ENCODE results near the gene FTCD.
"Not testable (repeated sequence)": the region's sequence is repeated elsewhere in the genome, so short reads cannot be mapped to it uniquely, and the experiment has no call there.

The FTCD gene

GRCh38 chr21:46155514-46156377 is at the start of gene FTCD:
TSS of gene FTCD (minus strand) at chr21:46155579. CDS start at chr21:46155523, 56 bp downstream.
- no peak within 1 kb of the TSS for H3K4me3 ChIP-seq (ENCODE audit: low read depth, low read length)
- no peak for DNase-seq (ENCODE audit: low read depth, low spot score)
- ChIA-PET CTCF (interaction anchor here (0.7 to 3.0 kb wide), 2 partner anchors 13 to 35 kb away, joined by 6 to 10 read pairs; no protein-coding TSS in a partner anchor), POLR2A (no interaction called here)
- no peak for TF ChIP-seq CTCF (IDR thresholded peaks at IDR 0.05; ENCODE audit: insufficient read depth, low read length, missing control alignments)

GRCh38 chr21:46205166-46205565 is 49.8 kb upstream of the FTCD start:
- TF ChIP-seq CTCF (IDR thresholded peaks at IDR 0.05; ENCODE audit: insufficient read depth, low read length, missing control alignments) = no peak
- ChIA-PET POLR2A (no interaction called here), CTCF (no interaction called here)
- no peak for DNase-seq (ENCODE audit: low read depth, low spot score)
- H3K4me3 ChIP-seq (ENCODE audit: low read depth, low read length) = no peak overlapping the region

- CTCF ChIA-PET = no interaction called here
- no peak overlapping the region for H3K4me3 ChIP-seq (ENCODE audit: low read depth, low read length)
- POLR2A ChIA-PET = no interaction called here
- DNase-seq (ENCODE audit: low read depth, low spot score) = no peak
- no peak for TF ChIP-seq CTCF (IDR thresholded peaks at IDR 0.05; ENCODE audit: insufficient read depth, low read length, missing control alignments)
Observed at GRCh38 chr21:46203203-46203600, 47.8 kb upstream of the FTCD start.

- ChIA-PET CTCF (no interaction called here), POLR2A (no interaction called here)
- DNase-seq (ENCODE audit: low read depth, low spot score) = no peak
- H3K4me3 ChIP-seq (ENCODE audit: low read depth, low read length) = no peak overlapping the region
- TF ChIP-seq CTCF (IDR thresholded peaks at IDR 0.05; ENCODE audit: insufficient read depth, low read length, missing control alignments) = no peak
Observed at GRCh38 chr21:46202592-46203202, 47.3 kb upstream of the FTCD start.

- POLR2A ChIA-PET; DNase-seq (ENCODE audit: low read depth, low spot score): not testable (repeated sequence)
Observed at GRCh38 chr21:46200877-46201803, 45.8 kb upstream of the FTCD start.

GRCh38 chr21:46199436-46200373 is 44.3 kb upstream of the FTCD start:
- no peak overlapping the region for H3K4me3 ChIP-seq (ENCODE audit: low read depth, low read length)
- DNase-seq (ENCODE audit: low read depth, low spot score) = no peak
- CTCF ChIA-PET = interaction anchor here (1.3 kb wide), 1 partner anchor 56 kb away, joined by 5 read pairs; no protein-coding TSS in a partner anchor
- no peak for TF ChIP-seq CTCF (IDR thresholded peaks at IDR 0.05; ENCODE audit: insufficient read depth, low read length, missing control alignments)
- POLR2A ChIA-PET = no interaction called here

More at GRCh38 chr21:46200877-46201803, 45.8 kb upstream of the FTCD start:
- H3K4me3 ChIP-seq (ENCODE audit: low read depth, low read length); CTCF ChIA-PET: not testable (repeated sequence)
